K562 (cell line): ENCODE data around the gene IQCM. TPM values are rescaled to one million over a fixed set of nuclear protein-coding genes. Genes with fewer than 3 reads are reported as not detected.

Experiments
- ATAC-seq: fragments of 200-7000 bp; cut with Tn5 transposase; 3 replicates; pipeline ENCODE4 v1.9.1; 2020; ENCODE audit warnings: moderate library complexity
- BruUV-seq: library from RNA; stranded (reverse); fragments of 400-500 nt; replicated peaks from 2 replicates; lab custom pipeline; 2021; lab: Mats Ljungman, UMichigan
- CTCF ChIA-PET: fragments of 300-600 bp; formaldehyde crosslinking; extraction: SDS; loops from one replicate; lab custom pipeline; 2021; ENCODE audit warnings: low intra/inter-chr PET ratio; lab: Yijun Ruan, JAX
- POLR2A ChIA-PET: fragments of 300-600, 350-650 bp; sonication (Branson Sonifier 250); formaldehyde crosslinking; extraction: SDS; loops from one replicate; lab custom pipeline; 2021; ENCODE audit warnings: antibody characterized with exemption, inconsistent platforms; lab: Yijun Ruan, JAX
- DNase-seq, 4 experiments: peaks; one replicate each; pipeline versions ENCODE4 v3.0.0 to v3.0.0-alpha.2; 2011 to 2018; ENCODE audit warnings: low spot score in 3 of 4, mixed read lengths in 3 of 4; ENCODE audit errors: extremely low read depth in 1 of 4
- FAIRE-seq: peaks from 2 replicates; lab custom pipeline; 2011; peaks lifted over from hg19 to GRCh38; lab: Jason Lieb, UNC
- H2AFZ ChIP-seq: 2 replicates; pipeline ENCODE4 v1.6.0; 2011; ENCODE audit warnings: low read depth, low read length, control low read depth, inconsistent platforms
- H3K27ac ChIP-seq: fragments of 200-600 bp; 3 replicates; pipeline ENCODE4 v1.8.0; 2011; ENCODE audit warnings: low read depth, mild to moderate bottlenecking, control low read depth, inconsistent platforms, low read length, moderate library complexity, mixed read lengths; ENCODE audit errors: extremely low read depth
- H3K27me3 ChIP-seq, 2 experiments: fragments of 300-600 bp in 1 of 2; 2 replicates in 1 of 2; 3 replicates in 1 of 2; pipeline versions ENCODE4 v1.6.0 to v1.8.0; 2011; ENCODE audit warnings: inconsistent platforms in 2 of 2, low read length in 2 of 2, mild to moderate bottlenecking in 1 of 2, mixed read lengths in 1 of 2, moderate library complexity in 1 of 2; ENCODE audit not compliant: control insufficient read depth in 2 of 2, insufficient read depth in 2 of 2
- H3K36me3 ChIP-seq: fragments of 300-600 bp; 3 replicates; pipeline ENCODE4 v1.8.0; 2011; ENCODE audit warnings: mild to moderate bottlenecking, low read length, inconsistent platforms; ENCODE audit not compliant: control insufficient read depth, insufficient read depth
- H3K4me1 ChIP-seq, 2 experiments: fragments of 200-600 bp in 1 of 2; replicated peaks in 1 of 2; 2 replicates in 1 of 2; 3 replicates in 1 of 2; pipeline versions ENCODE4 v1.5.1 to v1.8.0; 2011; ENCODE audit warnings: inconsistent platforms in 2 of 2, low read length in 2 of 2, mild to moderate bottlenecking in 1 of 2, mixed read lengths in 1 of 2, moderate library complexity in 1 of 2; ENCODE audit not compliant: control insufficient read depth in 2 of 2, insufficient read depth in 2 of 2
- H3K4me2 ChIP-seq: 2 replicates; pipeline ENCODE4 v1.6.1; 2011; ENCODE audit warnings: low read length, control low read depth, inconsistent platforms, mixed read lengths; ENCODE audit not compliant: insufficient read depth
- H3K4me3 ChIP-seq: fragments of 200-600 bp; sonication (generic), shearing (Covaris generic); 2 replicates; pipeline ENCODE4 v1.5.1; 2016; ENCODE audit warnings: control low read depth, inconsistent platforms
- H3K79me2 ChIP-seq: fragments of 200-600 bp; 3 replicates; pipeline ENCODE4 v1.8.0; 2011; ENCODE audit warnings: low read length, inconsistent platforms; ENCODE audit not compliant: control insufficient read depth, insufficient read depth
- H3K9ac ChIP-seq, 2 experiments: 2 replicates each; pipeline versions ENCODE4 v1.6.0 to v1.6.1; 2011; ENCODE audit warnings: low read depth in 2 of 2, low read length in 2 of 2, control low read depth in 1 of 2, inconsistent platforms in 1 of 2, mild to moderate bottlenecking in 1 of 2, mixed read lengths in 1 of 2; ENCODE audit not compliant: insufficient read depth in 1 of 2
- H3K9me1 ChIP-seq: one replicate; pipeline ENCODE4 v1.6.0; 2011; ENCODE audit warnings: inconsistent platforms, mild to moderate bottlenecking, low read length, moderate library complexity; ENCODE audit not compliant: control insufficient read depth, insufficient read depth
- H3K9me3 ChIP-seq: replicated peaks from 2 replicates; pipeline ENCODE4 v1.5.1; 2011; ENCODE audit warnings: low read depth, low read length, inconsistent platforms; ENCODE audit not compliant: control insufficient read depth, insufficient read depth
- H4K20me1 ChIP-seq: replicated peaks from 2 replicates; pipeline ENCODE4 v1.6.1; 2011; ENCODE audit warnings: low read length, inconsistent platforms, mixed read lengths; ENCODE audit not compliant: control insufficient read depth, insufficient read depth
- BRCA1 ChIP-seq, 2 experiments: fragments of 450-650 bp in 1 of 2; sonication (generic) in 1 of 2; formaldehyde crosslinking in 1 of 2; IDR thresholded peaks; 2 replicates each; pipeline versions ENCODE4 v1.5.0 to v1.6.1; 2017 to 2020; ENCODE audit warnings: mild to moderate bottlenecking in 1 of 2, missing genetic modification reagents in 1 of 2
- FOXK1 ChIP-seq: sonication (generic); formaldehyde crosslinking; IDR thresholded peaks from 2 replicates; pipeline ENCODE4 v1.8.0; 2022; ENCODE audit warnings: missing genetic modification reagents, mild to moderate bottlenecking, borderline replicate concordance
- FOXK2 ChIP-seq, 2 experiments: fragments of 450-650 bp; IDR thresholded peaks in 1 of 2; conservative IDR thresholded peaks in 1 of 2; 2 replicates each; pipeline ENCODE4 v1.6.1; 2016; ENCODE audit warnings: low read depth in 2 of 2, mild to moderate bottlenecking in 1 of 2
- NELFE ChIP-seq: IDR thresholded peaks from 2 replicates; pipeline ENCODE4 v1.6.1; 2011; ENCODE audit warnings: mild to moderate bottlenecking; ENCODE audit not compliant: insufficient read depth, insufficient read length
- NFE2 ChIP-seq: IDR thresholded peaks from 2 replicates; pipeline ENCODE4 v1.6.1; 2014; ENCODE audit warnings: antibody characterized with exemption, low read depth
- SAFB2 ChIP-seq: fragments of 200-400 bp; formaldehyde crosslinking; IDR thresholded peaks from 2 replicates; pipeline ENCODE4 v1.6.1; 2018; ENCODE audit warnings: borderline replicate concordance, low read length, low read depth, moderate library complexity; ENCODE audit not compliant: severe bottlenecking
- TAL1 ChIP-seq: fragments of 450-650 bp; IDR thresholded peaks from 2 replicates; pipeline ENCODE4 v1.6.1; 2016; ENCODE audit warnings: mild to moderate bottlenecking
- ZFP1 ChIP-seq: fragments of 450-650 bp; formaldehyde crosslinking; IDR thresholded peaks from 2 replicates; pipeline ENCODE4 v1.4.0; 2020; ENCODE audit warnings: mild to moderate bottlenecking, mixed read lengths
- ZNF124 ChIP-seq: sonication (generic); formaldehyde crosslinking; IDR thresholded peaks from 2 replicates; pipeline ENCODE4 v1.8.1; 2022; ENCODE audit warnings: missing genetic modification reagents
- ZNF253 ChIP-seq: fragments of 250-450 bp; sonication (Bioruptor Pico); conservative IDR thresholded peaks from 2 replicates; pipeline ENCODE4 v1.6.1; 2021; ENCODE audit warnings: mild to moderate bottlenecking
- ZNF316 ChIP-seq: fragments of 450-650 bp; IDR thresholded peaks from 2 replicates; pipeline ENCODE4 v1.6.1; 2016
- WGBS: fragments of 100-300 bp; shearing (Covaris generic); methylation state at CpG from one replicate; pipeline ENCODE4 v1.1.6; 2016; ENCODE audit warnings: low coverage, mixed read lengths; ENCODE audit not compliant: insufficient coverage; ENCODE audit errors: missing lambda C conversion rate; 5-methylcytosine and 5-hydroxymethylcytosine counted together
- in situ Hi-C: fragments of 300-500 bp; cut with MboI; formaldehyde crosslinking; loops from 4 replicates; pipeline ENCODE4 v1.15.0; 2018; ENCODE audit warnings: inconsistent platforms, mixed read lengths
- intact Hi-C: fragments of 100-400 bp; cut with micrococcal nuclease; formaldehyde crosslinking; loops from 2 replicates; pipeline ENCODE4 v1.14.2; 2022
- polyA plus RNA-seq, 8 experiments: library from polyadenylated mRNA; depleted of rRNA in 4 of 8; stranded (reverse) in 5 of 8; unstranded in 3 of 8; fragments of >200 nt; fragmentation: Nextera tagmentation in 2 of 8; fragmentation: Illumina TruSeq in 1 of 8; extraction: Ambion mirVana in 2 of 8; extraction: Trizol in 1 of 8; gene quantifications; 2 replicates each; pipeline versions ENCODE4 v1.2.1 to v1.2.3, GENCODE V29; 2011 to 2014; ENCODE audit warnings: inconsistent platforms in 1 of 8, missing spikeins in 1 of 8
- total RNA-seq, 7 experiments: library from RNA; depleted of rRNA in 6 of 7; stranded (reverse); fragments of >200 nt in 6 of 7; fragmentation: Illumina TruSeq in 2 of 7; extraction: Trizol in 2 of 7; gene quantifications; 2 replicates each; pipeline versions ENCODE4 v1.2.1 to v1.2.3, GENCODE V29; 2011 to 2021; ENCODE audit warnings: low replicate concordance in 1 of 7
- TF ChIP-seq, protein P1 (sequence below): fragments of 250-450 bp; sonication (Bioruptor Pico); IDR thresholded peaks from 2 replicates; pipeline ENCODE4 v1.8.0; 2022; ENCODE audit warnings: moderate library complexity, mild to moderate bottlenecking, inconsistent platforms
- TF ChIP-seq, protein P2 (sequence below): fragments of 450-650 bp; conservative IDR thresholded peaks from 2 replicates; pipeline ENCODE4 v1.6.1; 2016; ENCODE audit warnings: missing genetic modification characterization, low read depth, mild to moderate bottlenecking, control low read depth, missing compliant biosample characterization
- TF ChIP-seq, protein P3 (sequence below): fragments of 250-450 bp; sonication (Bioruptor Pico); IDR thresholded peaks from 2 replicates; pipeline ENCODE4 v1.8.0; 2021; ENCODE audit warnings: borderline replicate concordance, mild to moderate bottlenecking, moderate library complexity; ENCODE audit not compliant: poor library complexity, severe bottlenecking
- TF ChIP-seq, protein P4 (sequence below): fragments of 450-650 bp; IDR thresholded peaks from 2 replicates; pipeline ENCODE4 v1.6.1; 2016; ENCODE audit warnings: antibody characterized with exemption

Gene IQCM
- total and polyA plus RNA-seq, 9 of the 15 experiments (the other 6 are each of a cell fraction or from before 2014, with no cell fraction given): not detected

DNA sequence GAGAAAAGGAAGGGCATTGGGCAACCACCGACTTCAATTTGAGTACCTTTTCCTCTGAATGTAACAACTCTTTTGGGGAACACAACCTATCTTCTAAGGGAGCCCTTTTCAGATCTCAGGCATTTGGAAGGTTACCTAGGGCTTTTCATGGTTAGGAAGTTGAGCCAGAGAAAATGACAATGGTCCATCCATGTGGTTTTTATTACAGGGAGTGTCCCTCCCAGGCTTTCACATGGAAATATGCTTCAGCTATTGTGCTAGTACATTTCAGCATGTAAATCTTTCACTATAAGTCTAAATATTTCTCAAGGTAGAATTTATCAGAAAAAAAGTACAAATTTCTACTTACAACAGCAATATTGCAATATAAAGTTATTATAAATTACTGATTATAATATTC, 259.8 kb downstream of the IQCM start (continued):
- TF ChIP-seq, protein P1, sequence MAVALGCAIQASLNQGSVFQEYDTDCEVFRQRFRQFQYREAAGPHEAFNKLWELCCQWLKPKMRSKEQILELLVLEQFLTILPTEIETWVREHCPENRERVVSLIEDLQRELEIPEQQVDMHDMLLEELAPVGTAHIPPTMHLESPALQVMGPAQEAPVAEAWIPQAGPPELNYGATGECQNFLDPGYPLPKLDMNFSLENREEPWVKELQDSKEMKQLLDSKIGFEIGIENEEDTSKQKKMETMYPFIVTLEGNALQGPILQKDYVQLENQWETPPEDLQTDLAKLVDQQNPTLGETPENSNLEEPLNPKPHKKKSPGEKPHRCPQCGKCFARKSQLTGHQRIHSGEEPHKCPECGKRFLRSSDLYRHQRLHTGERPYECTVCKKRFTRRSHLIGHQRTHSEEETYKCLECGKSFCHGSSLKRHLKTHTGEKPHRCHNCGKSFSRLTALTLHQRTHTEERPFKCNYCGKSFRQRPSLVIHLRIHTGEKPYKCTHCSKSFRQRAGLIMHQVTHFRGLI (CRISPR knock-in tag): no peak
- TF ChIP-seq TAL1 (no peak), ZNF316 (no peak), FOXK1 (CRISPR knock-in tag) (no peak)
- TF ChIP-seq, protein P2, sequence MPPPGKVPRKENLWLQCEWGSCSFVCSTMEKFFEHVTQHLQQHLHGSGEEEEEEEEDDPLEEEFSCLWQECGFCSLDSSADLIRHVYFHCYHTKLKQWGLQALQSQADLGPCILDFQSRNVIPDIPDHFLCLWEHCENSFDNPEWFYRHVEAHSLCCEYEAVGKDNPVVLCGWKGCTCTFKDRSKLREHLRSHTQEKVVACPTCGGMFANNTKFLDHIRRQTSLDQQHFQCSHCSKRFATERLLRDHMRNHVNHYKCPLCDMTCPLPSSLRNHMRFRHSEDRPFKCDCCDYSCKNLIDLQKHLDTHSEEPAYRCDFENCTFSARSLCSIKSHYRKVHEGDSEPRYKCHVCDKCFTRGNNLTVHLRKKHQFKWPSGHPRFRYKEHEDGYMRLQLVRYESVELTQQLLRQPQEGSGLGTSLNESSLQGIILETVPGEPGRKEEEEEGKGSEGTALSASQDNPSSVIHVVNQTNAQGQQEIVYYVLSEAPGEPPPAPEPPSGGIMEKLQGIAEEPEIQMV: no peak

DNA sequence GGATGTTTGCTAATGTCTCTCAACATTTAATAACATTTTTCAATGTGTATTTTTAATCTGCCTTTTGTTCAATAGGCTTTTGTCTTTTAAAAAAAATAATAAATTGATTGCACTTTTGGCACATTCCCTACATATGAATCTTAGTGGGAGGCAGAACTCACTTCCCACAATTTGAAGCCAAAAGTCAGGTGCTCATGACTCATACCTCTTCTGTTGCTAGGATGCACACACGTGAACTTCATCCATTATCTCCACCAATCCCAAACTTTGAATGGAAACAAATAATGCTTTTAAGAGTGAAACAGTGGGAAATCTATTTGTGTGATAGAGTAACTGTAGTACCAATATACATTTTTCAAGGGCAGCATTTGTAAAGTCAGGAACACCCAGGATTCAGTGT, 260.5 kb downstream of the IQCM start:
- in situ Hi-C loops (no loop called here), intact Hi-C loops (no loop called here)
- Histone ChIP-seq H3K4me2 (no peak overlapping the region), H3K4me1 (no peaks in the 10 kb centered on the region), H4K20me1 (no peaks in the 10 kb centered on the region), H3K9me1 (no peaks in the 10 kb centered on the region), H3K9ac (no peak overlapping the region), H3K79me2 (no peaks in the 10 kb centered on the region), H3K4me3 (no peak overlapping the region), H3K9me3 (no peaks in the 10 kb centered on the region), H3K27me3 (no peaks in the 10 kb centered on the region), H3K27ac (no peak overlapping the region), H3K36me3 (no peaks in the 10 kb centered on the region), H2AFZ (no peak overlapping the region)
- DNase-seq: no peak
- TF ChIP-seq NELFE: no peak
- TF ChIP-seq FOXK2 (conservative IDR thresholded peaks at IDR 0.05 in 1 of 2, IDR thresholded peaks at IDR 0.05 in 1 of 2; ENCODE audit: low read depth in 2 of 2): no peak
- TF ChIP-seq SAFB2: no peak
- TF ChIP-seq ZNF124: no peak
- TF ChIP-seq NFE2: no peak
- no peak for TF ChIP-seq ZNF253
- TF ChIP-seq, protein P3, sequence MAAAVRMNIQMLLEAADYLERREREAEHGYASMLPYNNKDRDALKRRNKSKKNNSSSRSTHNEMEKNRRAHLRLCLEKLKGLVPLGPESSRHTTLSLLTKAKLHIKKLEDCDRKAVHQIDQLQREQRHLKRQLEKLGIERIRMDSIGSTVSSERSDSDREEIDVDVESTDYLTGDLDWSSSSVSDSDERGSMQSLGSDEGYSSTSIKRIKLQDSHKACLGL (CRISPR knock-in tag): no peak
- no peak for TF ChIP-seq ZFP1 (CRISPR knock-in tag)
- TF ChIP-seq, protein P4, sequence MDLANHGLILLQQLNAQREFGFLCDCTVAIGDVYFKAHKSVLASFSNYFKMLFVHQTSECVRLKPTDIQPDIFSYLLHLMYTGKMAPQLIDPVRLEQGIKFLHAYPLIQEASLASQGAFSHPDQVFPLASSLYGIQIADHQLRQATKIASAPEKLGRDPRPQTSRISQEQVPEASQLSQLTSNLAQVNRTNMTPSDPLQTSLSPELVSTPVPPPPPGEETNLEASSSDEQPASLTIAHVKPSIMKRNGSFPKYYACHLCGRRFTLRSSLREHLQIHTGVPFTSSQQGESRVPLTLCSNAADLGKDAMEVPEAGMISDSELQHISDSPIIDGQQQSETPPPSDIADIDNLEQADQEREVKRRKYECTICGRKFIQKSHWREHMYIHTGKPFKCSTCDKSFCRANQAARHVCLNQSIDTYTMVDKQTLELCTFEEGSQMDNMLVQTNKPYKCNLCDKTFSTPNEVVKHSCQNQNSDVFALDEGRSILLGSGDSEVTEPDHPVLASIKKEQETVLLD: no peak
- TF ChIP-seq BRCA1 (IDR thresholded peaks at IDR 0.05): no peak
- TF ChIP-seq BRCA1 (CRISPR knock-in tag; IDR thresholded peaks at IDR 0.05): no peak
- 0% methylated on average over 1 of the region's 1 CpG for WGBS
- FAIRE-seq: no peak
- ChIA-PET POLR2A (no interaction called here), CTCF (no interaction called here)
- no peak for ATAC-seq
- no TSS peak for BruUV-seq
